Natural killer cell (primary cell): ENCODE measurements around the gene GRHPR. TPM values are rescaled to one million over a fixed set of nuclear protein-coding genes. Genes with fewer than 3 reads are reported as not detected.

Experiments used
- ATAC-seq, 3 donors: fragments of 150-1000 bp in 2 of 3; fragments of 200-7000 bp in 1 of 3; cut with Tn5 transposase; 1 replicate in 1 of 3; 2 replicates in 2 of 3; pipeline ENCODE4 v1.10.0; 2021; ENCODE audit warnings: mild to moderate bottlenecking in 2 of 3, moderate library complexity in 2 of 3
- DNase-seq, 2 donors: peaks; one replicate each; pipeline versions ENCODE4 v3.0.0 to v3.0.0-alpha.2; 2013 to 2021; ENCODE audit warnings: mixed read lengths in 1 of 2
- H3K27ac ChIP-seq: one replicate; pipeline ENCODE4 v1.5.1; 2013; ENCODE audit warnings: mild to moderate bottlenecking, low read length
- H3K27me3 ChIP-seq: one replicate; pipeline ENCODE4 v1.6.1; 2013; ENCODE audit warnings: low read length; ENCODE audit not compliant: control insufficient read depth, insufficient read depth
- H3K36me3 ChIP-seq: one replicate; pipeline ENCODE4 v1.6.1; 2013; ENCODE audit warnings: low read length; ENCODE audit not compliant: control insufficient read depth, insufficient read depth
- H3K4me1 ChIP-seq: one replicate; pipeline ENCODE4 v1.6.1; 2013; ENCODE audit warnings: low read length; ENCODE audit not compliant: control insufficient read depth, insufficient read depth
- H3K4me3 ChIP-seq: one replicate; pipeline ENCODE4 v1.5.1; 2013; ENCODE audit warnings: low read length
- H3K9me3 ChIP-seq: one replicate; pipeline ENCODE4 v1.6.1; 2013; ENCODE audit warnings: low read length; ENCODE audit not compliant: control insufficient read depth, insufficient read depth
- H3K27ac Mint-ChIP-seq, 2 donors: one replicate each; pipeline ENCODE4 v1.8.0; 2022; ENCODE audit warnings: mild to moderate bottlenecking in 2 of 2, mixed read lengths in 2 of 2, moderate library complexity in 1 of 2
- H3K27me3 Mint-ChIP-seq, 2 donors: one replicate each; pipeline ENCODE4 v1.8.0; 2022; ENCODE audit warnings: low read depth in 2 of 2, mixed read lengths in 2 of 2
- H3K36me3 Mint-ChIP-seq: one replicate; pipeline ENCODE4 v1.8.0; 2022; ENCODE audit warnings: mixed read lengths
- H3K4me1 Mint-ChIP-seq, 2 donors: one replicate each; pipeline ENCODE4 v1.8.0; 2022; ENCODE audit warnings: mixed read lengths in 2 of 2
- H3K4me3 Mint-ChIP-seq: one replicate; pipeline ENCODE4 v1.8.0; 2022; ENCODE audit warnings: mild to moderate bottlenecking, moderate library complexity, mixed read lengths
- H3K9me3 Mint-ChIP-seq, 2 donors: one replicate each; pipeline ENCODE4 v1.8.0; 2022; ENCODE audit warnings: mixed read lengths in 2 of 2
- WGBS: methylation state at CpG from one replicate; pipeline ENCODE4 v1.1.7; 2013; ENCODE audit warnings: missing lambda C conversion rate; ENCODE audit not compliant: insufficient coverage; 5-methylcytosine and 5-hydroxymethylcytosine counted together
- intact Hi-C: fragments of 100-400 bp; cut with micrococcal nuclease; formaldehyde crosslinking; loops from one replicate; pipeline ENCODE4 v1.14.2; 2022
- total RNA-seq, 4 donors: library from RNA; stranded (reverse); fragments of 120-200 nt in 1 of 4; gene quantifications; one replicate each; pipeline versions ENCODE4 v1.2.3 to v1.2.4, GENCODE V29; 2013 to 2022
- TF ChIP-seq, protein P1 (sequence below): fragments of 200-600 bp; IDR thresholded peaks from one replicate; pipeline ENCODE4 v1.8.0; 2022; ENCODE audit warnings: antibody characterized with exemption

GRHPR gene
- total RNA-seq, 3 donors from 2014 or later (not counting 1 experiment from before 2014, with no cell fraction given): 38.1 to 55.6 (median 41.1) TPM

DNA sequence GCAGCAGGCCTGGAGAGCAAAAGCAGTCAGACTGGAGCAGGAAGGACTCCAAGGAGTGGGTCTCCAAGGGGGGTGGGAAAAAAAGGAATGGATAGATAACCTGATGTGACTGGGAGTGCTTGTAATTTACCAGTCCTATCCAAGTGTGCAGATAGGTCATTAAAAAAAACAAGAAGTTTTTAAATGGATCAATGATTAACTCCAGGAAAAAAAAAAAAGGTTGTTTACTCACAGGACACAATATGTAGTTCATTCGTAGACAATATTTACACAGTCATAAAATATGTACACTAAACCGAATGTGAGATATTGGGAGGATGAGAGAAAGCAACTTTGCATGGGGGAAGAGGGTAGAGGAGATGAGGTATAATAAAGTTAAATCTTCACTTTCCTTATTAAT lies 22.4 kb downstream of the GRHPR start:
- Mint-ChIP-seq H3K4me3 (no peak overlapping the region), H3K27me3 (no peaks in the 10 kb centered on the region), H3K27ac (no peak overlapping the region), H3K9me3 (no peaks in the 10 kb centered on the region), H3K4me1 (peaks cover 11 to 12% of the 10 kb centered on the region in 2 donors), H3K36me3 (no peaks in the 10 kb centered on the region)
- H3K4me1 ChIP-seq: no peaks in the 10 kb centered on the region
- no CpG with 5 or more reads among the region's 2 CpGs for WGBS
- DNase-seq (no peak), ATAC-seq (no peak)
- TF ChIP-seq, protein P1, sequence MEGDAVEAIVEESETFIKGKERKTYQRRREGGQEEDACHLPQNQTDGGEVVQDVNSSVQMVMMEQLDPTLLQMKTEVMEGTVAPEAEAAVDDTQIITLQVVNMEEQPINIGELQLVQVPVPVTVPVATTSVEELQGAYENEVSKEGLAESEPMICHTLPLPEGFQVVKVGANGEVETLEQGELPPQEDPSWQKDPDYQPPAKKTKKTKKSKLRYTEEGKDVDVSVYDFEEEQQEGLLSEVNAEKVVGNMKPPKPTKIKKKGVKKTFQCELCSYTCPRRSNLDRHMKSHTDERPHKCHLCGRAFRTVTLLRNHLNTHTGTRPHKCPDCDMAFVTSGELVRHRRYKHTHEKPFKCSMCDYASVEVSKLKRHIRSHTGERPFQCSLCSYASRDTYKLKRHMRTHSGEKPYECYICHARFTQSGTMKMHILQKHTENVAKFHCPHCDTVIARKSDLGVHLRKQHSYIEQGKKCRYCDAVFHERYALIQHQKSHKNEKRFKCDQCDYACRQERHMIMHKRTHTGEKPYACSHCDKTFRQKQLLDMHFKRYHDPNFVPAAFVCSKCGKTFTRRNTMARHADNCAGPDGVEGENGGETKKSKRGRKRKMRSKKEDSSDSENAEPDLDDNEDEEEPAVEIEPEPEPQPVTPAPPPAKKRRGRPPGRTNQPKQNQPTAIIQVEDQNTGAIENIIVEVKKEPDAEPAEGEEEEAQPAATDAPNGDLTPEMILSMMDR: no peak
- H3K27me3 ChIP-seq: no peaks in the 10 kb centered on the region
- H3K27ac ChIP-seq: no peak overlapping the region
- H3K9me3 ChIP-seq: no peaks in the 10 kb centered on the region
- intact Hi-C loops: no loop called here
- no peak overlapping the region for H3K4me3 ChIP-seq
- H3K36me3 ChIP-seq: peaks cover 22% of the 10 kb centered on the region

GRCh38 chr9:37445832-37446231 lies 23.3 kb downstream of the GRHPR start:
- no peaks in the 10 kb centered on the region for H3K9me3 ChIP-seq
- ATAC-seq: no peak
- 94% methylated on average over 4 of the region's 6 CpGs for WGBS
- Mint-ChIP-seq H3K27me3 (no peaks in the 10 kb centered on the region), H3K36me3 (no peaks in the 10 kb centered on the region), H3K27ac (no peak overlapping the region), H3K4me3 (no peak overlapping the region), H3K4me1 (peaks cover 11 to 12% of the 10 kb centered on the region in 2 donors), H3K9me3 (no peaks in the 10 kb centered on the region)
- H3K27me3 ChIP-seq: no peaks in the 10 kb centered on the region
- H3K4me3 ChIP-seq: no peak overlapping the region
- TF ChIP-seq, protein P1: no peak
- intact Hi-C loops: no loop called here
- H3K27ac ChIP-seq: no peak overlapping the region
- no peak for DNase-seq
- peaks cover 14% of the 10 kb centered on the region for H3K36me3 ChIP-seq
- no peaks in the 10 kb centered on the region for H3K4me1 ChIP-seq

- no peak overlapping the region for H3K4me3 ChIP-seq
- ATAC-seq (no peak), DNase-seq (no peak)
- no peak overlapping the region for H3K27ac ChIP-seq
- H3K27me3 ChIP-seq: no peaks in the 10 kb centered on the region
- H3K4me1 Mint-ChIP-seq: peaks cover 11 to 12% of the 10 kb centered on the region in 2 donors
- H3K9me3 Mint-ChIP-seq: no peaks in the 10 kb centered on the region
- H3K27me3 Mint-ChIP-seq: no peaks in the 10 kb centered on the region
- no peaks in the 10 kb centered on the region for H3K36me3 Mint-ChIP-seq
- TF ChIP-seq, protein P1: no peak
- no peaks in the 10 kb centered on the region for H3K4me1 ChIP-seq
- intact Hi-C loops: no loop called here
- H3K9me3 ChIP-seq: no peaks in the 10 kb centered on the region
- H3K27ac Mint-ChIP-seq: no peak overlapping the region
- WGBS: 94% methylated on average over 4 of the region's 4 CpGs
- no peak overlapping the region for H3K4me3 Mint-ChIP-seq
- H3K36me3 ChIP-seq: peaks cover 11% of the 10 kb centered on the region
Observed at GRCh38 chr9:37446401-37446800, 23.9 kb downstream of the GRHPR start.

DNA sequence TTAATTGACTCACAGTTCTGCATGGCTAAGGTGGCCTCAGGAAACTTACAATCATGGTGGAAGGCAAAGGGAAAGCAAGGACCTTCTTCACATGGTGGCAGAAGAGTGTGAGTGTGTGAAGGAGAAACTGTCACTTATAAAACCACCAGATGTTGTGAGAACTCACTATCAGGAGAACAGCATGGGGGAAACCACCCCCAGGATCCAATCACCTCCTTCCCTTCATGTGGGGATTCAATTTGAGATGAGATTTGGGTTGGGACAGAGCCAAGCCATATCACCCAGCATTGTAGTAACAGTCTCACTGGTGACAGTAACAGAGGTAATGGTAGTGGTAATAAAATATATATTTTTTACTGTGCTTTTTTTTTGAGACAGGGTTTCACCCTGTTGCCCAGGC lies 24.6 kb downstream of the GRHPR start:
- H3K27me3 ChIP-seq: no peaks in the 10 kb centered on the region
- DNase-seq: no peak
- H3K4me3 ChIP-seq: no peak overlapping the region
- peaks cover 7% of the 10 kb centered on the region for H3K36me3 ChIP-seq
- intact Hi-C loops: no loop called here
- TF ChIP-seq, protein P1: no peak
- no peaks in the 10 kb centered on the region for H3K36me3 Mint-ChIP-seq
- no peak for ATAC-seq
- peaks cover 12 to 18% of the 10 kb centered on the region in 2 donors for H3K4me1 Mint-ChIP-seq
- no peaks in the 10 kb centered on the region for H3K9me3 Mint-ChIP-seq
- H3K4me3 Mint-ChIP-seq: no peak overlapping the region
- H3K4me1 ChIP-seq: no peaks in the 10 kb centered on the region
- H3K27ac ChIP-seq: no peak overlapping the region
- no peaks in the 10 kb centered on the region for H3K9me3 ChIP-seq
- H3K27ac Mint-ChIP-seq: no peak overlapping the region
- no peaks in the 10 kb centered on the region for H3K27me3 Mint-ChIP-seq
